GM19238 (cell line): ENCODE results near the gene GSTA1.
"Not testable (repeated sequence)": the region's sequence is repeated elsewhere in the genome, so short reads cannot be mapped to it uniquely, and the experiment has no call there.

Experiments used
- DNase-seq: peaks from one replicate; pipeline ENCODE4 v3.0.0; 2011; ENCODE audit warnings: low spot score; ENCODE audit not compliant: insufficient read length

GSTA1 gene

DNA sequence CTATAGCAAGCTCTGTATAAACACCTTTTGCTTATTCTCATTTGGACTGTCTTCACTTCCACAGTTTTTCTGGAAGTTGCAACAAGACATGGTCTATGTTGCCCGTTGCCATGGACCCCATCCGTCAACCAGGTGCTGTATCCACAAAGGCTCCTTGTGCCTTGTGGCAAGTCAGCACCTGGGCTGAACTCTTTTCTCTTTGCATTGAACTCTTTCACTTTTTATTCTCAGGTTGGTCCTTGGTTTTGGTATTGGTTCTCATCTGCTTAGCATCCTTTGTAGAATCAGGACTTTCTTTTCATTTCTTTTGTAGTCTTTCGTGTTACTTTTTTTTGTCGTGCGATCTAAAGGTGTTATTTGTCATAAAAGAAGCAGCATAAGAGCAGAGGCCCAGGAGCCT is 5.0 kb upstream of the GSTA1 start:
- DNase-seq = no peak

DNA sequence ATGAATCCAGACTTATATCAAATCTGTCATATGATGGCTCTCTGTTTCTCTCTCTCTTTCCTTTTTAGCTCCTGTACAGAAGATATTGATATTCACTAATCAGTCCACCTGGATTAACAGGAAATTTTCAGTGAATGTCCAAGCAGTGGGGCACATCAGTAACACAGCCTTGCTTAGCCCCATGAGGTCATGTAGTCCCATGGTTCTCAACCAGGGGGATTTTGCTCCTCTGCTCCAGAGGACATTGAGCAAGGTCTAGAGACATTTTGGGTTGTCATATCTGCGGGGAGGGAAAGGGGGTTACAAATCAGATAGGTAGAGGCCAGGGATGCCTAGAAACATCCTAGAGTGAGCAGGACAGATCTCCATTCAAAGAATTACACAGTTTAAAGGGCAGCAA is 810 bp downstream of the GSTA1 start:
- no peak for DNase-seq

DNA sequence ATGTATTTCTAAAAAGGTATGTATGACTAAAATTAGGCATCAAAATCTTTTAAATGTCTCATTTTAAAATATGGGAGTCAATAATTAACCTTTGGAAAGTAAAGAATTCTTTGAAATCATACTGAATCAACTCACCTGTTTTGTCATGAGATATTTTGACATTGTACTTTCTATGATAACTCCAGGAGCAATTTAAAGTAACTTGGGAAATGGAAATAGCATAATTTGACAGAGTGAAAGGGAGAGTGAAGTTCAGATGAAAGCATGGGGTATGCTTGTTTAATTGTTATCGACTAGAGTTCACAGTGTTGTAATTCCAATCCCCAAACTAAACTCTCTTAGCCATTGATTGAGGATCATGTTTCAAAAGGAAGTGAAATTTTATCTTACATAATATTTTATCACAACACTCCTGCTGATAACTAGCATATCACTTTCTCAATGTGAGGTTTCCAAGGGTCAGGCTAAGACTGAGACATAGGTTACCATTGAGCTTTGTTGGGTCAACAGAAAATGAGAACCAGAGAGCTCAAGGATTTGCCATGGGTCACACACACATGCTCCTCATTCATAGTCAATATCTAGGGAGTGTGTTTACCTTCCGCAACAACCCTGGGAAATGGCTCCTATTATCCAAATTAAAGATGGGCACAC is 2.3 kb downstream of the GSTA1 start:
- DNase-seq = no peak

DNA sequence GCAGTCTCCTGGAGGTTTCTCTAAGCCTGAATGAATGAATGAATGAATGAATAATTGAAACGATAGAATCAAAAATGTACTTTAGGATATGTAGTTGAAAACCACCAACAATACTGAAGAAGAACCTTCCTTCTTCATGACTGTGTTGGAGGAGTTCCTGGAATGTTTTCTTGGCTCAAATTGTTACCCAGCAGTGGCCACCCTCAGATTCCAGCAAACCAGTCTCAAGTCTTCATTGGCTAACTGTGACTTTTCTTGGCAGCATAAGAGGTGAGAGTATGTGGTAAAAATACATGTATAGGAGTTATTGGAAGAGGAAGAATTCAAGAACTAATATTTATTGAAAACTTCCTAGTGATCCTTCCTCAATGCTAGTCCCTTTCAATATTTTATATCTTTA is 4.3 kb downstream of the GSTA1 start:
- not testable (repeated sequence) for DNase-seq

DNA sequence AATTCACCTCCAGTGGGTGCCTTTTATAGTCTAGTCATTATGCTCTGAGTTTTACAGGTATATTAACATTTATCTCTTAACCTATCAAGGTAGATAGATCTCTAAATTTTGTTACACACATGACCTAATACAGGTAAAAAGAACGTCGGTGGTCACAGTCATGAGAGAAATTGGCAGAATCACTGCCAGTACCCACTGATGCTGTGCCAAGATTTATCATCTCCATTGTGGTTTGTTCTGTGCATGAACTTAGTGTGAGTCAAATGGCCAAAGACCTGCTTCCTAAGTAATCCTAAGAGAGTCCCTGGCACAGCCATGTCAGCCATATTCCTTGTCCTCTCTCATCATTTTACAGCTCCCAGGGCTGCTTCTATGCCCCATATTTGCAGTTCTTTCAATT is 9.2 kb downstream of the GSTA1 start:
- not testable (repeated sequence) for DNase-seq

DNA sequence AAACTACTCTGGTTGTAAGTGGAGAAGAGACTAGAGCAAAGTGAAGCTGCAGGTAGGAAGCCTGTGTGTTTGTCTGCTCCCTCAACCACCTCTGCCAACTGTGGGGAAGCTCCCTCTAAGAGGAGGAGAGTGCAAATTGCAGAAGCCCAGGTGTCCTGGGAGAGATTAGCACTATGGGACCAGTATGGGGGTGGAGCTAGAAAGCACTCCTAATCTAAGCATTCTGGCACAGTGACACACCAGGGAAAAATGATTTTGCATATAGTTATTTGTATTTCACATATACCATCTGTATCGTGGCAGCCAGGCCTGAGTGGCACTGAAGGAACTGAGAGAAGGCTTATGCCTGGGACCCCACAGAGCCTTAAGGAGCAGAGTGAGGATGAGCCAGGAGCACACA is 12.8 kb downstream of the GSTA1 start:
- no peak for DNase-seq

DNA sequence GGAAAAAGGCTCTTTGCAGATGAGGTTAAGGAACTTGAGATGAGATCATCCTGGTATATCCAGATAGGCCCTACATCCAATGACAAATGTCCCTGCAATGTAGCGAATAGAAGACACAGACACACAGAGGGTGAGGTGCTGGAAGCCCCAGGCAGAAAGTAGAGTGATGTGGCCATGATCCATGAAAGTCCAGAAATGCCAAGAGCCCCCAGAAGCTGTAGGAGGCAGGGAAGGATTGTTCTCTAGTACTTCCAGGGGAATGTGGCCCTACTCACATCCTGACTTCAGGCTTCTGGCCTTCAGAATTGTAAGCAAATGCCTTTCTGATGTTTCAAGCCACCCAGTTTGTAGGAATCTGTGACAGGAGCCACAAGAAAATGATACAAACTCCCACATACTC is 14.0 kb downstream of the GSTA1 start:
- DNase-seq = not testable (repeated sequence)

DNA sequence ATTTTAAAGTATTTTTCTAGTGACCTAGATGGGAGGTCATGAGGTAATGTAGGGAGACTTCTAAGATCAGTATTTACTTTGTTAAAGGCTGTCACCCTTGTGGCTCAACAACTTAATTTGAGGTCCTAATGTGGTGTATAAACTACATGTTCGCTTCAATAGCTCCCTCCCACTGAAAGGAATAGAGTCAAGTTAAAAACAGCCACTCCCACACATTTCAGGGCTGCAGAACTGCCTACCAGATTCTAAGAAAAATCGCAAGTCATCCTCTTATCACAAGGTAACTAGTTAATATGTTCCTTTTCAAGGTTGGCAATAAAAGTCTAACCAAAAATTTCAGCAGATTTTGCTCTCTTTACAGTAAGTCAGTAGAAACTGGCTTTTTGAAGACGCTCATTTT is 15.1 kb downstream of the GSTA1 start:
- DNase-seq = no peak

DNA sequence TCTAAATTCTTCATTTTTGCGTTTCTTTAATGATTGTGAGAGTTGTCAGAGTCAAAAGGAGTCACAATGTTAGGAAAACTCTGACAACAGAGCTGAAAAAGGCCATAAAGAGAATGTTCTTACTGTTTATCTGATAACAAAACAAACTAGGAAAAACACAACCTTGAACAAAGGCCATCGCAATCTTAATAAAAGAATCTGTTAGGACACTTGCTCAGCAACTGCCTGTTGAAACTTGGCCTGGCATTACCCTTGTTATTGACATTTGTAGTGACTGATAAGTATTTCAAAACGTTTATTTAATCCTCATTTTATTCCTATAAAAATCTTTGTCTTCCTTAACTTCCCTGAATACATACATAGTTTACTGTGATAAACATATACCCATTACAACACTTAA is 15.7 kb downstream of the GSTA1 start:
- DNase-seq = no peak

DNA sequence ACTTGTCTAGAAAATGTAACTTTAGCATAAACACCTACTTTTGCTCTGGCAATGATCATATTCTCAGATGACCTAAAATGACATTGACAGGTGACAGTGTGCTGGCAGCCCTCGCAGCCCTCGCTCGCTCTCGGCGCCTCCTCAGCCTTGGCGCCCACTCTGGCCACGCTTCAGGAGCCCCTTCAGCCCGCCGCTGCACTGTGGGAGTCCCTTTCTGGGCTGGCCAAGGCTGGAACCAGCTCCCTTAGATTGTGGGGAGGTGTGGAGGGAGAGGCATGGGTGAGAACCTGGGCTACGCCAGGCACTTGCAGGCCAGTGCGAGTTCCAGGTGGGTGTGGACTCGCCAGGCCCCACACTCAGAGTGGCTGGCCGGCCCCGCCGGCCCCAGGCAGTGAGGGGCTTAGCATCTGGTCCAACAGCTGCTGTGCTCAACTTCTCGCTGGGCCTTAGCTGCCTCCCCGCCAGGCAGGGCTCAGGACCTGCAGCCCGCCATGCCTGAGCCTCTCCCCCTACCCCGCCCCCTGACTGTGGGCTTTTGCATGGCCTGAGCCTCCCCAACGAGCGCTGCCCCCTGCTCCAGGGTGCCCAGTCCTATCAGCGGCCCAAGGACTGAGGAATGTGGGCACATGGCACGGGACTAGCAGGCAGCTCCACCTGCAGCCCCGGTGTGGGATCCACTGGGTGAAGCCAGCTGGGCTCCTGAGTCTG is 17.2 kb downstream of the GSTA1 start:
- no peak for DNase-seq

DNA sequence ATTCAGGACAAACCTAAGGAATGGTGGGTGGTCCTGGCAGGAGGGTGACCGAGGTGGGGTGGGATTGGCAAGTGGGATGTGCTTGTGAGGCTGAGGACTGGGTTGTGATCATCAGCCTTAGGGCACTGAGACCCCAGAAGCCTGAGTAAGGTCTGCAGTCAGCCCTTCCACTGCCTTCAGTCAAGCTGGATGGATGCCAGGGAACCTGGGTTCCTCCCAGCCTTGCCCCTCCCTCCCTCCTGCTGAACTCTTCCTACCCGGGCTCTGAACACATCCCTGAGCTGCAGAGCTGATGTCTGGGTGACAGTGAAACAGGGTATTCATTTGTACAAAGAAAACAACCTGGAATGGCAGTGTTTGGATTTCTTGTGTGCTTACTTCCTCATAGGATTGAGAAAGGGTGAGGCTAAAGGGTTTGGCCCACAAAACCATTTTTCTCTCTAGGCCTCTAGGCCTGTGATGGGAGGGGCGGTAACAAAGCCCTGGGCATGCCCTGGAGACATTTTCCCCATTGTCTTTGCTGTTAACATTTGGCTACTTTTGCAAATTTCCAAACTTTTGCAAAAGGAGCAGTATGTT is 20.8 kb downstream of the GSTA1 start:
- not testable (repeated sequence) for DNase-seq

DNA sequence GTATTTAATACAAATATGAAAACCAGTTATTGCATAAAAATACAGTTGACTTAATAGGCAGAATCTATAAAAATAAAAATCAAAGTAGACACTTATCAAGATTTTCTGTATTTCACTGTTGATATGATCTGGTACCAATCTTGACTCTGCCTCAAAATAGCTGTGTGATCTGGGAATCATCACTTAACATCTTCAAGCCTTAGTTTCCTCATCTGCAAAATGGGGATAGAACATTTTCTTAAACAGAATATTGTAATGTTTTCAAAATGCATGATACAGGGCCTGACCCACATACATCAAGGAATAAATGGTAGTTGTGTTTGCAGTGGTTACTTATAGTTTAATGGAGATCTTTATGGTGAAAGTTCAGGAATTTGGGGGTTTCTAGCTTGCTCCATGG is 21.4 kb downstream of the GSTA1 start:
- not testable (repeated sequence) for DNase-seq

DNA sequence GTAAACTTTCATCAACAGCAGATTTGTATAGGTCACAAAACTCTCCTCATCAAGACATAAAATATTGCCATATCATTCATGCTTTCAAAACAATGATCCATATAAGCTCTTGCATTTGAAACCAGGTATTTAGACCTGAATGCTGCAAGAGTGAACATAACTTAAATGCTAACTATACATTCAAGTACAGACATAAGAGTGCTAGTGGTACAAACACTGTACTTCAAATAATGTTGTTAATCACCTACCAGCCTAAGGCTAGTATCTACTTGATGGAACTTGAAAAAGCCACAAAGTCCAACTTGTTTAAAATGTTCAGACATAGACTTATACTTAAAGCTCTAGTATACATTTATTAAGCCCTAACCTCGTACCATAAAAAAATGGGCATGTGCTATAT is 24.4 kb downstream of the GSTA1 start:
- no peak for DNase-seq

DNA sequence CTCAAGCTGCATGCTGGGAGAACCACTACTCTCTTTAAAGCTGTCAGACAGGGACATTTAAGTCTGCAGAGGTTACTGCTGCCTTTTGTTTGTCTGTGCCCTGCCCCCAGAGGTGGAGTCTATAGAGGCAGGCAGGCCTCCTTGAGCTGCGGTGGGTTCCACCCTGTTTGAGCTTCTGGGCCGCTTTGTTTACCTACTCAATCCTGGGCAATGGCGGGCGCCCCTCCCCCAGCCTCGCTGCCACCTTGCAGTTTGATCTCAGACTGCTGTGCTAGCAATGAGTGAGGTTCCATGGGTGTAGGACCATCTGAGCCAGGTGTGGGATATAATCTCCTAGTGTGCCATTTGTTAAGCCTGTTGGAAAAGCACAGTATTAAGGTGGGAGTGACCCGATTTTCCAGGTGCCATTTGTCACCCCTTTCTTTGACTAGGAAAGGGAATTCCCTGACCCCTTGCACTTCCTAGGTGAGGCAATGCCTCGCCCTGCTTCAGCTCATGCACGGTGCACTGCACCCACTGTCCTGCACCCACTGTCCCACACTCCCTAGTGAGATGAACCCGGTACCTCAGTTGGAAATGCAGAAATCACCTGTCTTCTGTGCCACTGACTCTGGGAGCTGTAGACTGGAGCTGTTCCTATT is 26.8 kb downstream of the GSTA1 start:
- not testable (repeated sequence) for DNase-seq

DNA sequence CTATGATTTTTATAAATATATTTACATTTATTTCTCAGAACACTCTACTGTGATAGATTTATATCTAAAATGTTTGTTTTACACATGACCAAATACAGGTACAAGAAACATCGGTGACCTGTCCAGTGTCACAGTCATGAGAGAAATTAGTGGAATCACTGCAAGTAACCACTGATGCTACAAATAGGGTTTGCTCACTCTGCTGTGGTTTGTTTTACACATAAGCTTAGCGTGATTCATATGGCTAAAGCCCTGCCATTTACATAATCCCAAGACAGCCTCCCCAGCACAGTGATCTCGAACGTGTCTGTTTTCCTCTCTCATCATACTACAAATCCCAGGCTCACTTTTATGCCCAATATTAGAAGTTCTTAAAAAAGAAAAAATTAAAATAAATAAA is 34.2 kb downstream of the GSTA1 start:
- DNase-seq = not testable (repeated sequence)

DNA sequence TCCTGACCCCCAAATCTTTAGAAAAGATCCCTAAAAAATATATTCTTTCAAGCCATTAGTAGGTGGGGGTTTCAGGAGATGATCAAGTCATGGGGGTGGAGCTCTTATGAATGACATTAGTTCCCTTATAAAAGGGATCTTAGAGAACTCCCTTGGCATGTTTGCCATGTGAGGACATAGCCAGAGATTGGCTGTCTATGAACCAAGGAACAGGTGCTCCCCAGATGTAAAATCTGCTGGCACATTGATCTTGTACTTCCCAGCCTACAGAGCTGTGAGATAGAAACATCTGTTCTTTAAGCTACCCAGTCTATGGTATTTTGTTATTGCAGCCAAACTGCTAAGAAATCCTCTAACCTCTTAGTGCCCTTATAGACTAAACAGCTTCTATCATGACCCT is 36.0 kb downstream of the GSTA1 start:
- DNase-seq = not testable (repeated sequence)

DNA sequence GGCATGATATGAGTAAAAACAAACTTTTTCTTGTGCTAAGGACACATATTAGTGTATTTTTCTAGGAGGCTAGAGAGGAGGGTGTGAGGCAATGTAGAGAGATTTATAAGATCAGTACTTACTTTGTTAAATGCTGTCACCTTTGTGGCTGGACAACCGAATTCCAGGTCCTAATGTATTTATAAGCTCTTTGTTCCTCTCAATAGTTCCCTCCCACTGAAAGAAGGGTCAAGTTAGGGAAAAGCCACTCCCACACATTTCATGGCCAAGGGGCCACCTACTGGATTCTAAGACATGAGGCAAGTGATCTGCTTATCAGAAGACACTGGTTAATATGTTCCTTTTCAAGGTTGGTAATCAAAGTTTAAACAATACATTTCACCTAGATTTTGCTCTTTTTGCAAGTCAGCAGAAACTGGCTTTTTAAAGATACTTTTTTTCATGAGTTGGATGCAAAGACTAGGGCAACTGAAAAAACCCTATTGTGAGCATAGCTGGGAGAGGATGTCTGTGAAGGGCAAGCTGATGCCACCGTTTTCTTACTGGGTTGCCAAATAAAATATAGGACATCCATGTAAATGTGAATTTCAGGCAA is 40.2 kb downstream of the GSTA1 start, which contains the start of gene GSTA2:
Gene GSTA2 (minus strand): TSS at position 154 of the 595 bp plus-strand sequence. CDS start 5,528 bp downstream, outside the sequence.
- DNase-seq = not testable (repeated sequence)

DNA sequence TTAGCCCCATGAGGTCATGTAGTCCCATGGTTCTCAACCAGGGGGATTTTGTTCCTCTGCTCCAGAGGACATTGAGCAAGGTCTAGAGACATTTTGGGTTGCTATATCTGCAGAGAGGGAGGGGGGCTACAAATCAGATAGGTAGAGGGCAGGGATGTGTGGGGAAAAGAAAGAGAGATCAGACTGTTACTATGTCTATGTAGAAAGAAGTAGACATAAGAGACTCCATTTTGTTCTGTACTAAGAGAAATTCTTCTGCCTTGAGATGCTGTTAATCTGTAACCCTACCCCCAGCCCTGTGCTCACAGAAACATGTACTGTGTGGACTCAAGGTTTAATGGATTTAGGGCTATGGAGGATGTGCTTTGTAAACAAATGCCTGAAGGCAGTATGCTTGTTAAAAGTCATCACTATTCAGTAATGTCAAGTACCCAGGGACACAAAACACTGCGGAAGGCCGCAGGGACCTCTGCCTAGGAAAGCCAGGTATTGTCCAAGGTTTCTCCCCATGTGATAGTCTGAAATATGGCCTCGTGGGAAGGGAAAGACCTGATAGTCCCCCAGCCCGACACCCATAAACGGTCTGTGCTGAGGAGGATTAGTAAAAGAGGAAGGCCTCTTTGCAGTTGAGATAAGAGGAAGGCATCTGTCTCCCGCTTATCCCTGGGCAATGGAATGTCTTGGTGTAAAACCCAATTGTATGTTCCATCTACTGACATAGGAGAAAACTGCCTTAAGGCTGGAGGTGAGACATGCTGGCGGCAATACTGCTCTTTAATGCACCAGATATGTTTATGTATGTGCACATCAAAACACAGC is 41.7 kb downstream of the GSTA1 start:
- not testable (repeated sequence) for DNase-seq

DNA sequence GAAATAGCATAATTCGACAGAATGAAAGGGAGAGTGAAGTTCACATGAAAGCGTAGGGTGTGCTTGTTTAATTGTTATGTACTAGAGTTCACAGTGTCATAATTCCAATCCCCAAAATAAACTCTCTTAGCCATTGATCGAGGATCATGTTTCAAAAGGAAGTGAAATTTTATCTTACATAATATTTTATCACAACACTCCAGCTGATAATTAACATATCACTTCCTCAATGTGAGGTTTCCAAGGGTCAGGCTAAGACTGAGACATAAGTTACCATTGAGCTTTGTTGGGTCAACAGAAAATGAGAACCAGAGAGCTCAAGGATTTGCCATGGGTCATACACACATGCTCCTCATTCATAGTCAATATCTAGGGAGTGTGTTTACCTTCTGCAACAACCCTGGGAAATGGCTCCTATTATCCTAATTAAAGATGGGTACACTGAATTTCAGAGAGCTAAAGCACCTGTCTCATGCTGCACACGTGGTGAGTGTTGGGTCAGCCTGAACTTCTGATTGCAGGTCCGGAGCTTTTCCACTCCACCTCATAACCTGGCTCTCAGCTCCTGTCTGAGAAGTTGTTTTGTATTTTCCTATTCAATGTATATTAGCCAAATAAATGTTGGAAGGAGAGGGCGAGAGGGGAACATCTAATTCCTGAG is 43.4 kb downstream of the GSTA1 start:
- DNase-seq = no peak

DNA sequence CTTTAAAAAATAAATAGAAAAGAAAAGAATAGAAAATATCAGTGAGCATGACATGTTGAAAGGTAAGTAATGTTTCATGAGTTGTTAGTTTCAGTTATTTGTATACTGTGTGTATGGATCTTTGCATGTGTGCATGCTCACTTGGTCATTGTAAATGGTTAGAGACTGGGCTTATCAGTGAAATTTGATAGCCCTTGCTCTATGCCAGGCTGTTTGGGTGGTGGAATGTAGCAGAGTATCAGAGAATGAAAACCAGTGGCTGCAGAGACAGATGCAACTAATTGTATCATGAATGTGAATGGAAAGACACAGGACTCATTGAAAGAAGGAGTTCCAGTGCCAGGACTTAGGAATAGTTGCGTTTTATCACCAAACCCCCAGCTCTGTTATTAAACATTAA is 44.5 kb downstream of the GSTA1 start:
- no peak for DNase-seq
